ENCODE results near the gene TNXB. TPM values are rescaled to one million over a fixed set of nuclear protein-coding genes. Genes with fewer than 3 reads are reported as not detected.

TNXB gene
- total RNA-seq, 4 donors from 2014 or later = 42.2 to 112 (median 80.9) TPM

- TF ChIP-seq, protein P1, sequence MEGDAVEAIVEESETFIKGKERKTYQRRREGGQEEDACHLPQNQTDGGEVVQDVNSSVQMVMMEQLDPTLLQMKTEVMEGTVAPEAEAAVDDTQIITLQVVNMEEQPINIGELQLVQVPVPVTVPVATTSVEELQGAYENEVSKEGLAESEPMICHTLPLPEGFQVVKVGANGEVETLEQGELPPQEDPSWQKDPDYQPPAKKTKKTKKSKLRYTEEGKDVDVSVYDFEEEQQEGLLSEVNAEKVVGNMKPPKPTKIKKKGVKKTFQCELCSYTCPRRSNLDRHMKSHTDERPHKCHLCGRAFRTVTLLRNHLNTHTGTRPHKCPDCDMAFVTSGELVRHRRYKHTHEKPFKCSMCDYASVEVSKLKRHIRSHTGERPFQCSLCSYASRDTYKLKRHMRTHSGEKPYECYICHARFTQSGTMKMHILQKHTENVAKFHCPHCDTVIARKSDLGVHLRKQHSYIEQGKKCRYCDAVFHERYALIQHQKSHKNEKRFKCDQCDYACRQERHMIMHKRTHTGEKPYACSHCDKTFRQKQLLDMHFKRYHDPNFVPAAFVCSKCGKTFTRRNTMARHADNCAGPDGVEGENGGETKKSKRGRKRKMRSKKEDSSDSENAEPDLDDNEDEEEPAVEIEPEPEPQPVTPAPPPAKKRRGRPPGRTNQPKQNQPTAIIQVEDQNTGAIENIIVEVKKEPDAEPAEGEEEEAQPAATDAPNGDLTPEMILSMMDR (IDR thresholded peaks at IDR 0.05) = no peak
- TF ChIP-seq POLR2A (IDR thresholded peaks at IDR 0.05) = no peak
- peaks cover 5 to 18% of the 10 kb centered on the region in 2 donors for H3K36me3 ChIP-seq
- H3K27ac ChIP-seq = peak overlapping the region; percentile 87 to 93 (median 89)
- WGBS, 2 donors = 18 to 19% methylated on average over 20 to 22 of the region's 22 CpGs
- H3K4me3 ChIP-seq (replicated peaks in 1 of 3) = peak overlapping the region; percentile 20 to 62 (median 52)
- H3K27me3 ChIP-seq = no peaks in the 10 kb centered on the region
- no peaks in the 10 kb centered on the region for H3K9me3 ChIP-seq
- intact Hi-C loops (cut with DNase I) = no loop called here
- H3K4me1 ChIP-seq = peaks cover 26% of the 10 kb centered on the region in 2 donors
- DNase-seq = peak; percentile 71 to 80
Measured at GRCh38 chr6:32129297-32130088, 20.4 kb upstream of the TNXB start.

GRCh38 chr6:32128751-32129296, 19.7 kb upstream of the TNXB start:
- TF ChIP-seq, protein P1 (IDR thresholded peaks at IDR 0.05) = no peak
- TF ChIP-seq POLR2A (IDR thresholded peaks at IDR 0.05) = no peak
- H3K4me1 ChIP-seq = peaks cover 26% of the 10 kb centered on the region in 2 donors
- no peak for DNase-seq
- peak overlapping the region; percentile 20 to 62 (median 52) for H3K4me3 ChIP-seq (replicated peaks in 1 of 3)
- 73 to 76% methylated on average over 5 to 6 of the region's 13 CpGs for WGBS, 2 donors
- no peaks in the 10 kb centered on the region for H3K9me3 ChIP-seq
- H3K27me3 ChIP-seq = no peaks in the 10 kb centered on the region
- H3K27ac ChIP-seq = peak overlapping the region; percentile 87 to 93 (median 89)
- peaks cover 5 to 24% of the 10 kb centered on the region in 2 donors for H3K36me3 ChIP-seq
- intact Hi-C loops (cut with DNase I) = no loop called here

DNA sequence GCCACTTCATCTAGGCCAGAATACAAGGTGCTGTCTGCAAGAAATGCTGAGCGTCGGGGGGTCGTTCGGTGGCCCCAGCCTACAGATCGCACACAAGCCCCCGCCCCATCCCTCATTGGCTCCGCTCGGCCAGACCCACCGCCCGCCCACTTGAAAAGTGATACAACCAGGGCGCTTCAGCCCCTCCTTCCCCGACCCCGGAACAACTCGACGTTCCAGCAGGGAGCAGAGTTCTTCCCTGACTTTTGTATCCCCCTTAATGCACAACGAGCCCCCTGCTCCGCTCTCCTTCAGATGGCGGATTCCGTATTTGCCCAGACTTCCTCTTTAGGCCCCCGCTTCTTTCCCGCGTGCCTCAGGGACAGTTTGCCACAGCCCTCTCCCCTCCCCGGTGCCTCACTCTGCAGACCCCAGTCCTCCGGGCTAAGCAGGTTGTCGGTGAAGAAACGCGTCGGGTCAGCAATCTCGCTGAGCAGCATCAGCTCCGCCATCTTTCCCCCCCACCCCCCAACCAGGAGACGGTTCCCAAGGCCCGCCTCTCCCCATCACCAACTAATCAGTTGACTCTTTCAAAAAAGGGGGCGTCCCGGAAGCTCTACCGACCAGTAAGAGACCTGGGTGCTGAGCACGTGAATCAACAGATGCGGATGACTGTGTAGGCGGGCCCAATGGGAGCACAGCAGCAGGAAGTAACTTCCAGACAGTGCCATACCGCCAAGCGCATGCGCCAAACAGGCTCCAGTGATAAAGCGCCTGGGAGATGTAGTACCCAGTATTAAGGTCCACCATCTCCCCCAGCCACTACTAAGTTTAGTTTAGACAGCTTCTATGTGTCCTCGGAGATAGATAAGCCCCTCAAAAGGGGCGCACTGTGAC, 18.8 kb upstream of the TNXB start, which contains the start of gene ATF6B:
TSS of gene ATF6B (minus strand) at position 530 of the 876 bp plus-strand sequence. CDS start at position 491, 39 bp downstream.
- H3K27ac ChIP-seq = peak within 1 kb of the TSS; percentile 87 to 93 (median 89)
- no peaks in the 10 kb centered on the region for H3K9me3 ChIP-seq
- no peaks in the 10 kb centered on the region for H3K27me3 ChIP-seq
- 0% methylated on average over 35 to 44 of the region's 44 CpGs for WGBS, 2 donors
- peaks cover 26% of the 10 kb centered on the region in 2 donors for H3K4me1 ChIP-seq
- peak within 1 kb of the TSS; percentile 65 to 97 (median 97) for H3K4me3 ChIP-seq (replicated peaks in 1 of 3)
- peak; percentile 100 for DNase-seq
- peaks cover 10 to 30% of the 10 kb centered on the region in 2 donors for H3K36me3 ChIP-seq
- peak in 1 of 2 donors; percentile 69 for TF ChIP-seq POLR2A (IDR thresholded peaks at IDR 0.05)
- TF ChIP-seq, protein P1 (IDR thresholded peaks at IDR 0.05) = no peak
- intact Hi-C loops (cut with DNase I) = no loop called here

- peaks cover 26% of the 10 kb centered on the region in 2 donors for H3K4me1 ChIP-seq
- peak overlapping the region; percentile 65 to 97 (median 97) for H3K4me3 ChIP-seq (replicated peaks in 1 of 3)
- H3K27ac ChIP-seq = peak overlapping the region in 2 of 3 donors; percentile 63 to 75
- no peaks in the 10 kb centered on the region for H3K9me3 ChIP-seq
- intact Hi-C loops (cut with DNase I) = no loop called here
- H3K27me3 ChIP-seq = no peaks in the 10 kb centered on the region
- H3K36me3 ChIP-seq = peaks cover 10 to 34% of the 10 kb centered on the region in 2 donors
- 5 to 9% methylated on average over 9 of the region's 9 CpGs for WGBS, 2 donors
- TF ChIP-seq, protein P1 (IDR thresholded peaks at IDR 0.05) = no peak
- no peak for TF ChIP-seq POLR2A (IDR thresholded peaks at IDR 0.05)
- no peak for DNase-seq
Measured at GRCh38 chr6:32127409-32127716, 18.2 kb upstream of the TNXB start.
